Activated T-cell treated with anti-CD3 and anti-CD28 coated beads, Interleukin-2, amount 50 U/mL, for 1 hour (primary cell): Measurements from ENCODE around the gene ANO1.

Experiments used
- DNase-seq: peaks from one replicate; pipeline ENCODE4 v3.0.0-alpha.2; 2020

ANO1 gene

GRCh38 chr11:70119502-70119901, 41.4 kb downstream of the ANO1 start:
- DNase-seq: no peak

DNA sequence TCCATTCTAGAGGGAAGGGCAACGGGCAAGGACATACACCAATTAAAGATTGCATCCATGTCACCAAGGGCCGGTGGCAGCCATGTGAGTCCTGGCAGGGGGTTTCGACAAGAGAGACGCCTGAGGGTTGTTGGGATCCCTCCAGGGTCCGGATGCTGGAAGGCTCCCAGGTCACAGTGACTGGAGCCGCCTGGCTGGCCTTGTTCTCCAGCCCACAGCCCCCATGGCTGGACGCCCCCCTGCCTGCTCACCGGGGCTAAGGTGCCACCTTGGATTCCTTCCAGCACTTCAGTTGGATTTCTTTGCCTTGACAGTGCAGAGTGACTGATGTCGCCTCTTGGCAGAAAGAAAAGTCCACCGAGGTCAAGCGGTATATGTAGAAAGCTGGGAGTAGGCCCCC, 42.6 kb downstream of the ANO1 start:
- DNase-seq: no peak

- no peak for DNase-seq
Observed at GRCh38 chr11:70122490-70123198, 44.5 kb downstream of the ANO1 start.

- DNase-seq: no peak
Observed at GRCh38 chr11:70123711-70124110, 45.6 kb downstream of the ANO1 start.

- DNase-seq: no peak
Observed at GRCh38 chr11:70124321-70125000, 46.3 kb downstream of the ANO1 start.

- no peak for DNase-seq
Observed at GRCh38 chr11:70126494-70126893, 48.4 kb downstream of the ANO1 start.

DNA sequence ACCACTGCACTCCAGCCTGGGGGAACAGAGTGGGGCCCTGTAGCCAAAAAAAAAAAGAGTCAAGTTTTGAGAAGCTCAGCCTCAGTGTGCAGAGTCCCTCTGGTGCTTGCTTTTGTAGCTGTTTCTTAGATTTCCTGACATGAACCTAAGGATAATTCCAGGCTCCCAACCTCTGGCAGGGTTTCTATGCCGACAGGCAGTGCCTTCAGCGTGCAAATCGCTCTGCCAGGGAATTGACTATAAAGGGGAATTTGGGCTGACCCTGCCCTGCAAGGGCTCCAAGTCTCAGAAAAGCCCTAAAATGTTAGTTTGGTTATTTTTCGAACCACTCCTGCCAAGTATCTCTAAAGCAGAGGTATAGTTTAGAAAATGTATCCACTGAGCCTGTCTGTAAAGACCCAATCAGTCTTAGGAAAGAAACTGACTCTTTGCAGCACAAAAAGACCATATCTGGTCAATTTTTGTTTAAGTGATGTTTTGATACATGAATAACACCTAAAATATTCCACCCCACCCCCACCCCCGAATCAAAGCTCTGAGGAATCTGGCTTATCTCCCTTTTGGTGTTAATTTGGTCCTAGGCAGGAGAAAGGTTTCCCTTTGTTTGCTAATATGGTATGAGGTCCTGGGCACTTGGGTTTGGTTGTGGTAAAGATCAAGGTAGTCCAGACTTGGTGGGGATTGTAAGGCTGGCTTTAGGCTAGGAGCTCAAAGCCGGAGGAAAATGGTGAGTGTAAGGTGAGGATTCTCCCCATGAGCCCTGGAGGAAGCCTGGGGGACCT, 49.7 kb downstream of the ANO1 start:
- DNase-seq: no peak

- DNase-seq: no peak
Observed at GRCh38 chr11:70128435-70128906, 50.4 kb downstream of the ANO1 start.

GRCh38 chr11:70129051-70129592, 51.0 kb downstream of the ANO1 start:
- no peak for DNase-seq

- DNase-seq: no peak
Observed at GRCh38 chr11:70130636-70131035, 52.5 kb downstream of the ANO1 start.

GRCh38 chr11:70131606-70132190, 53.6 kb downstream of the ANO1 start:
- no peak for DNase-seq

- no peak for DNase-seq
Observed at GRCh38 chr11:70132641-70133040, 54.5 kb downstream of the ANO1 start.

DNA sequence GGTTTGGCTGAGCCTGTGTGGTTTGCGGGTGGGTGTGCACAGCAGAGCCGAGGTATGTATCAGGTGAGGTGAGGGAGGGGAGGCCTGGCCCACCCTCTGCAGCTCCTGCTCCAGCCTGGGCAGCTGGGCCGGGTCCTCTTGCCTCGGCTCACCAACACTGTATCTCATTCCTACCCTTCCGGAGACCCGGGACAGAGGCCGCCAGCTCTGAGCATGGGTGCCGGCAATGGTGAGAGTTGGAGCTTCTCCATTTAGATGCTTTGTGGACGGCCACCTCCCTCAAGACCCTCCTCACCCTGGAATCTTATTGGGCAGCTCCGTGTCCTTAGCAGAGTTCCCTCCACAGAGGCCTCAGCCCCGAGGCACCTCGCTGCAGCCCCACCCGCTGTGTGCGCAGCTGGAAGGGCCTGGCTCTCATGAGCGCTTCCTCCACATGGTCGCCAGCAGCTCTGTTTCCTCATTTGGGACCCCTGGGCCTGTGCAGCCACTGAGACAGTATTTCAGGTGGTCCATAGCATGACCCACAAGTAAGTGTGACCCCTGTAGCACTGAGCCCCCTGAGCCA, 55.7 kb downstream of the ANO1 start:
- no peak for DNase-seq

DNA sequence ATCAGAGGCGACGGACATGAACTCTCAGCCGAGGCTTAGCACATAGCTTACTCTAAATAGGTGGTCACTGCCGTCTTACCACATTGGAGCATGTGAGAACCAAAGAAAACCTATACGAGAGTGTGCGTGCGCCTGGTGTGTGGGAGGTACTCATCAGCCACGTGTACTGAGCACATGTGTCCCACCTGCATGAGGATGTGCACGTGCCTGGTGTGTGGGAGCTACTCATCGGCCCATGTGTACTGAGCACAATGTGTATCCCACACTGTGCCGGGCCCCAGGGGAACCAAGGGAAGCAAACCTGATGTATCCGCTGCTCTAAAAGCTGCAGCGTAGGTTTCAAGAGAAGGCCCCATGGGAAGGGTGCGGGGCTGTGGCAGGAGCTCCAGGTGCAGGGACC, 56.4 kb downstream of the ANO1 start:
- DNase-seq: no peak

DNA sequence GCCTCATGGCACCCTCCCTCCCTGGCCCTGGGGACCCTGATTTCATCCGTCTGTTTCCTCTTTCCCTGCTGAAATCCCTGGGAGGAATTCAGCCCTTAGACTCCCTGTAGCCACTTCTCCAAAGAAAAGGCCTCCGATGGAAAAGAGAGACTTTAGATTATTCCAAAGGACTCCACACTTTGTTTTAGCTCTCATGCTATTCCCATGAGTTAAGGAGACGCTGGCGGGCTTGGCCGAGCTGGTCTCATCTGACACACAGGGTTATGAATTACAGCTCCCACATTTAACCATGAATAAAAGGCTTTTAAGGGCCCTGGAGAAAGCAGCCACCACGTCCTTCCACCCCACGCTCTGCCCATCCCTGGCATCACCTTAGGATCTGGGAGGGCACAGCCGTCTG, 57.0 kb downstream of the ANO1 start:
- DNase-seq: no peak

DNA sequence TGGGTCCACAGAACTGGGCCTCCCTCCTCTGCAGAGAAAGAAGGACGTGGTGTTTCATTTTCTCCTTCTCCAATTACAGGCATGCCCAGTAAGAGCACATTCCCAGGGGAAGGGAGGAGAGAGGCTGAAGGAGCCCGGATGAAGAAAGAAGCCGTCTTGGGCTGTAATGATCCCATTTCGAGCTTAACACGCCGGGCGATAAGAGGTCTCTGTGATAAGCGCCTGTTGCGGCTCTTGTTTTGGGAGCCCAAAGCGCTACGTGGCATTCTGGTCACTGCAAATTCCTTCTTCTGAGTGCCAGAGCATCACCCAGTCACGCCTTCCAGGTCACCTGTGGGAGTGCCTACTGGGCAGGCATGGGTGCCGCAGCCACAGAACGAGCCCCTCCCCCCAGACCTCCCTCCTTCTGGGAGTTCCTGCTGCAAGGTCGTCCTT, 57.5 kb downstream of the ANO1 start:
- DNase-seq: no peak

- DNase-seq: no peak
Observed at GRCh38 chr11:70137383-70137782, 59.3 kb downstream of the ANO1 start.

- no peak for DNase-seq
Observed at GRCh38 chr11:70138403-70138802, 60.3 kb downstream of the ANO1 start.

DNA sequence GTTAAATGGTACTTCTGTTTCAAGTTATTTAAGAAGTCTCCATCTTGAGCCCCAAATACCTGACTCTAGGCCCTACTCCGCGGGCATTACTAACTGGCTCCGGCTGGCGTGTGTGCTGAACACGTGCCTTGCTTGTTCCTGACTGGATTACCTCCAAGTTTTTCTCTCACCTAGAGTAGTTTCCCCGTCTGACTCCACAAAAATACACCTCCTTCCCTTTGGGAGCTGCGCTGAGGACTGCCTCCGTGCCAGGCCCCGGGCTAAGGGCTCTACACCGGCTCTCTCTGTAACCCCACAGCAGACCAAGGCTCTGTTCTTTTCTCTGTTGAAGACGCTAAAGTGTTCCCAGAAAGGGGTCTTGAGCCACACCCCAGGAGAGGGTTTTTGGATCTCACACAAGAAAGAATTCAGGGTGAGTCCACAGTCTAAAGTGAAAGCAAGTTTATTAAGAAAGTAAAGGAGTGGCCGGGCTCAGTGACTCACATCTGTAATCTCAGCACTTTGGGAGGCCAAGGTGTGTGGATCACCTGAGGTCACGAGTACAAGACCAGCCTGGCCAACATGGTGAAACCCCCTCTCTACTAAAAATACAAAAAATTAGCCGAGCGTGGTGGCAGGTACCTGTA, 61.8 kb downstream of the ANO1 start:
- no peak for DNase-seq

DNA sequence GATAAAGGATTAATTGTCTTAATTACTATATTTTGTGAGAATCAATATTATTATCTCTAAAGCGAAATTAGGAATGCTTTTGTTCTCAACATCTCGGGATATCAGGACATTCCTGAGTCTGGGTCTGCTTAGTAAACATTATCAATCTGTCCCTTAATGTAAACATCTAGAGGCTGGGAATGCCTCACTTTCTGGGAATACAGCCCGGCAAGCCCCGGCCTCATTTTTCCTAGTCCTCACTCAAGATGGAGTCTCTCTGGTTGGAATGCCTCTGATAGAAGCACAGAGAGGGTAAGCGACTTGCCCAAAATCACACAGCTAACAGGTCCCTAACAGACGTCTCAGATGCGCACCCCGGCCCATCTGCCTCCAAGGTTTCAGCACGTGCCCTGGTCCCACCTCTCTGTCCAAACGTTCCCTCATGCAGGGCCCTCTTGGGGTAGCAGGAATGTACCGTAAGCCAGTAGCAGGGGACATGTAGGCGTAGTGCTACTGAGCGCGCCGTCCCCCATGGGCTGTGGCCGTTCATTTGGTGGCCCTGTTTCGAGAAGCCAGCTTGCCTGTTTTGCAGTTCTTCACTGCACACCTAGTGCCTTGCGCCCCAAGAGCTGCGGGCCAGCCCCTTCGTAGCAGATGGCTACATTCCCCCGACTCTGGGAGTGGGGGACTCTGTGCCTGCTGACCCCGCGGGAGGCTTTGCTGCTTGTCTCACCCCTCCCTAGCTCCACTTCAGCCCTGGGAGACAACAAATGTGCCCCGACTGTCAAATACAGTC, 62.8 kb downstream of the ANO1 start:
- no peak for DNase-seq

GRCh38 chr11:70141486-70142220, 63.5 kb downstream of the ANO1 start:
- no peak for DNase-seq
